Measurements from ENCODE around the gene AGTRAP. TPM values are rescaled to one million over a fixed set of nuclear protein-coding genes. Genes with fewer than 3 reads are reported as not detected.

The AGTRAP gene
- total and polyA plus RNA-seq, 2 of the 8 experiments (the other 6 are each of a cell fraction or from before 2014, with no cell fraction given) = 69.7 to 192 TPM

DNA sequence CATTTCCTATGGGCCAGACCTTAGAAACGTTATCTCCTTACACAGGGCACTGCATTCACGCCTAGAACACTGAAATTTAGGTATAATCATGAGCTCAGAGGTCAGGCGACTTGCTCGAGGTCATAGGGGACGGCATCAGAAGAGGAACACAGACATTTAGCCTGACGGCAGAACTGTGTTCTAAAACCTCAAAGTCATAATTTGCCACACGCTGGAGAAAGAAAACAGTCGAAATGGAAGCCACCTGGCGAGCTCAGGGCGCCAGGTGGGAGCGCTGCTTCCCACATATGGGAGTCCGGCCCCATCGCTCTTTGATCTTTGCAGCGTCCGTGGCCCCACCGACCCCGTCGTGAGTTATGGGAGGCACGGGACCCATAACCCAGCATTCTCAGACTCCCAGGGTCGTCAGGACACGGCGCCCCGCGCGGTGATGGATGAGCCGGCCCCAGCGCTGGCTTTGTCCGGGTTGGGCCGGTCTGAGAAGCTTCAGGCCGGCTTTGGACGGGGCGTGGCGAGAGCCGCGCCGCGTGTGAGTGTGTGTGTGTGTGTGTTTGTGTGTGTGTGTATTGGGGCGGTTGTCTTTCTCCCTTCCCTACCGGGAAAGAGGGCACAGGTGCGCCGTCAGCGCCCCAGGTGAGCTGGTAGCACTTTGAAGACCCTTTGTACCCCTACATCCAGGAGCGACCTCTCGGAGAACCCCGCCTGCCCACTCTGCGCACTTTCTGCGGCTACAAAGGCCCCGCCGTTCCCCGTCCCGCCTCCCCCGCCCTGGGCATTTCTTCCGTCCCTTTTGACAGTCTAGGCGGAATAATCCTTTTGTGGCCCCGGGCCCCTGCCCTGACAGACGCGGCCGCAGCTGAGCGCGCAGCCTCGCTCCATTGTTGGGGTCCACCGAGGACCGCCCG is 45.3 kb upstream of the AGTRAP start:
- CTCF ChIA-PET (ENCODE audit: partially characterized antibody) = interaction anchor here (0.7 to 21.6 kb wide), 17 partner anchors 9 to 264 kb away, joined by 3 to 266 read pairs (median 5); partner anchors contain the start of gene MAD2L2
- H3K14ac ChIP-seq (ENCODE audit: insufficient read length) = peak overlapping the region; percentile 70
- POLR2A ChIA-PET (ENCODE audit: partially characterized antibody) = interaction anchor here (0.6 to 32.0 kb wide), 24 partner anchors 9 to 220 kb away, joined by 3 to 1025 read pairs (median 6); partner anchors contain the start of genes AGTRAP, FBXO44, FBXO6 and MAD2L2
- peaks cover 3 to 11% of the 10 kb centered on the region in 2 experiments for H4K20me1 ChIP-seq (replicated peaks in 1 of 2; ENCODE audit: control insufficient read depth in 1 of 2, insufficient read depth in 2 of 2, low read length in 2 of 2)
- H2BK15ac ChIP-seq (ENCODE audit: low read length) = peak overlapping the region; percentile 83; the same call in 1 of the 2 replicates
- peaks cover 15 to 78% of the 10 kb centered on the region in 2 experiments for H3K79me2 ChIP-seq (ENCODE audit: control insufficient read depth in 1 of 2, insufficient read depth in 2 of 2, low read length in 2 of 2)
- H3K9me3 ChIP-seq (ENCODE audit: insufficient read depth in 2 of 2, low read depth in 1 of 2, low read length in 1 of 2) = no peaks in the 10 kb centered on the region
- H3K23ac ChIP-seq (ENCODE audit: insufficient read length) = no peak overlapping the region
- H3K4me1 ChIP-seq (replicated peaks in 1 of 4; ENCODE audit: control insufficient read depth in 3 of 4, insufficient read depth in 4 of 4, low read length in 3 of 4) = peaks cover 12 to 40% (median 31%) of the 10 kb centered on the region in 4 experiments
- peaks cover 30% of the 10 kb centered on the region for H3K79me1 ChIP-seq (ENCODE audit: low read depth, low read length)
- no peak overlapping the region for H2AFZ ChIP-seq (ENCODE audit: low read length)
- H4K8ac ChIP-seq (ENCODE audit: extremely low read depth, insufficient read depth, low read length) = peak overlapping the region; percentile 99
- H2BK20ac ChIP-seq (ENCODE audit: low read length) = peak overlapping the region; percentile 80; the same call in 1 of the 2 replicates
- H3K27ac ChIP-seq (ENCODE audit: low read depth, low read length) = peak overlapping the region; percentile 97
- peak overlapping the region; percentile 58 for H4K5ac ChIP-seq (ENCODE audit: insufficient read length, low read depth, low read length)
- peak overlapping the region; percentile 89 to 99 (median 96) for H3K9ac ChIP-seq (replicated peaks in 1 of 4; ENCODE audit: extremely low read depth in 1 of 4, low read depth in 3 of 4, low read length in 3 of 4)
- peak overlapping the region; percentile 100 for H2BK12ac ChIP-seq (ENCODE audit: low read depth, low read length)
- peak; percentile 19 for FAIRE-seq
- H3K56ac ChIP-seq (replicated peaks; ENCODE audit: insufficient read length, low read depth, low read length) = peak overlapping the region; percentile 88
- H3K18ac ChIP-seq (ENCODE audit: extremely low read depth, low read length) = peak overlapping the region; percentile 99
- H3K27me3 ChIP-seq (replicated peaks in 1 of 4; ENCODE audit: control insufficient read depth in 3 of 4, extremely low read depth in 1 of 4, insufficient read depth in 3 of 4, low read length in 3 of 4) = peaks cover 0 to 2% (median 0%) of the 10 kb centered on the region in 4 experiments; a peak in 2 of 7 replicates
- 2% methylated on average over 52 of the region's 64 CpGs; no CpG with 5 or more reads in 1 of the 2 experiments for WGBS, 2 experiments (ENCODE audit: extremely low coverage in 1 of 2, insufficient coverage in 1 of 2, insufficient read length in 1 of 2, insufficient replicate concordance in 2 of 2, low coverage in 1 of 2, low lambda C conversion rate in 2 of 2, missing lambda C conversion rate in 1 of 2)
- peak overlapping the region; percentile 75 to 99 (median 82) for H3K4me3 ChIP-seq (ENCODE audit: extremely low read depth in 1 of 4, insufficient read depth in 2 of 4, low read depth in 3 of 4, low read length in 4 of 4)
- H2AK5ac ChIP-seq (ENCODE audit: low read depth, low read length) = peak overlapping the region; percentile 99
- peaks cover 0 to 15% (median 0%) of the 10 kb centered on the region in 4 experiments; a peak in 2 of 8 replicates for H3K36me3 ChIP-seq (ENCODE audit: control insufficient read depth in 2 of 4, insufficient read depth in 4 of 4, low read length in 3 of 4)
- H2BK5ac ChIP-seq (ENCODE audit: low read depth, low read length) = peak overlapping the region; percentile 100
- peak overlapping the region; percentile 75 for H2BK120ac ChIP-seq (replicated peaks; ENCODE audit: low read depth, low read length)
- peak overlapping the region; percentile 96 for H4K91ac ChIP-seq (replicated peaks; ENCODE audit: insufficient read length, low read length)
- peak overlapping the region; percentile 96 to 99 for H3K4me2 ChIP-seq (ENCODE audit: insufficient read depth in 1 of 2, low read depth in 2 of 2, low read length in 2 of 2)
- no peak for DNase-seq (ENCODE audit: low read depth in 1 of 2, low spot score in 2 of 2)
- peaks cover 23% of the 10 kb centered on the region for H3K23me2 ChIP-seq (ENCODE audit: low read depth, low read length)
- H3K4ac ChIP-seq (replicated peaks; ENCODE audit: insufficient read length, low read depth, low read length) = peak overlapping the region; percentile 61
- TF ChIP-seq RXRA (IDR thresholded peaks at IDR 0.05; ENCODE audit: insufficient read depth, low read depth, low read length) (no peak), SP4 (IDR thresholded peaks at IDR 0.05; ENCODE audit: low read length) (no peak), FOSL1 (IDR thresholded peaks at IDR 0.05; ENCODE audit: insufficient read depth, low read depth, low read length) (no peak), TAF1 (IDR thresholded peaks at IDR 0.05; ENCODE audit: low read depth, low read length) (peak; percentile 71), BACH1 (IDR thresholded peaks at IDR 0.05; ENCODE audit: low read length) (no peak), BCL11A (IDR thresholded peaks at IDR 0.05; ENCODE audit: low read depth in 2 of 2, low read length in 2 of 2) (no peak), BRCA1 (IDR thresholded peaks at IDR 0.05; ENCODE audit: low read depth, low read length) (no peak), RAD21 (IDR thresholded peaks at IDR 0.05 in 1 of 2, conservative IDR thresholded peaks at IDR 0.05 in 1 of 2; ENCODE audit: low read depth in 2 of 2, low read length in 2 of 2) (no peak; a peak in 1 of 4 replicates), GTF2F1 (IDR thresholded peaks at IDR 0.05; ENCODE audit: borderline replicate concordance, low read depth, low read length) (no peak), POU5F1 (IDR thresholded peaks at IDR 0.05; ENCODE audit: low read depth, low read length) (no peak), EZH2 (IDR thresholded peaks at IDR 0.05; ENCODE audit: low read depth, low read length, severe bottlenecking) (no peak)

Measured in H1 (cell line).